HepG2 (cell line): ENCODE data around the gene LANCL2. TPM values are rescaled to one million over a fixed set of nuclear protein-coding genes. Genes with fewer than 3 reads are reported as not detected.

Experiments used
- ATAC-seq: fragments of 200-7000 bp; cut with Tn5 transposase; 3 replicates; pipeline ENCODE4 v1.9.1; 2020; ENCODE audit warnings: mild to moderate bottlenecking, moderate library complexity
- BruUV-seq: library from RNA; stranded (reverse); fragments of 400-500 nt; replicated peaks from 2 replicates; lab custom pipeline; 2021; lab: Mats Ljungman, UMichigan
- CTCF ChIA-PET: fragments of 300-600 bp; formaldehyde crosslinking; extraction: SDS; loops from one replicate; lab custom pipeline; 2021; ENCODE audit warnings: low total read pairs, inconsistent platforms, low intra/inter-chr PET ratio; lab: Yijun Ruan, JAX
- POLR2A ChIA-PET: fragments of 350-600 bp; sonication (Branson Sonifier 250); formaldehyde crosslinking; loops from one replicate; lab custom pipeline; 2020; ENCODE audit warnings: antibody characterized with exemption, inconsistent platforms; lab: Yijun Ruan, JAX
- DNase-seq: peaks from one replicate; pipeline ENCODE4 v3.0.0-alpha.2; 2015; ENCODE audit warnings: low spot score
- FAIRE-seq: peaks from 3 replicates; lab custom pipeline; 2011; peaks lifted over from hg19 to GRCh38; lab: Jason Lieb, UNC
- H2AFZ ChIP-seq: one replicate; pipeline ENCODE4 v1.6.1; 2011; ENCODE audit warnings: low read length, inconsistent platforms
- H3K27ac ChIP-seq: fragments of 300-600 bp; 3 replicates; pipeline ENCODE4 v1.8.0; 2011; ENCODE audit warnings: mixed run types, mild to moderate bottlenecking, mixed read lengths, low read length, inconsistent platforms; ENCODE audit not compliant: insufficient read depth; ENCODE audit errors: extremely low read length
- H3K27me3 ChIP-seq, 2 experiments: fragments of 200-600 bp in 1 of 2; 2 replicates in 1 of 2; 3 replicates in 1 of 2; pipeline versions ENCODE4 v1.6.0 to v1.8.0; 2011; ENCODE audit warnings: low read length in 2 of 2, mild to moderate bottlenecking in 2 of 2, moderate library complexity in 2 of 2, inconsistent platforms in 1 of 2; ENCODE audit not compliant: insufficient read depth in 2 of 2, control insufficient read depth in 1 of 2
- H3K36me3 ChIP-seq, 2 experiments: fragments of 200-600 bp in 1 of 2; replicated peaks in 1 of 2; 2 replicates in 1 of 2; 3 replicates in 1 of 2; pipeline versions ENCODE4 v1.5.1 to v1.8.0; 2011; ENCODE audit warnings: low read length in 2 of 2, inconsistent platforms in 1 of 2; ENCODE audit not compliant: insufficient read depth in 2 of 2, control insufficient read depth in 1 of 2
- H3K4me1 ChIP-seq: 2 replicates; pipeline ENCODE4 v1.5.1; 2012; ENCODE audit warnings: low read length, inconsistent platforms; ENCODE audit not compliant: insufficient read depth
- H3K4me2 ChIP-seq: 2 replicates; pipeline ENCODE4 v1.6.0; 2011; ENCODE audit warnings: low read depth, low read length, inconsistent platforms
- H3K4me3 ChIP-seq, 3 experiments: fragments of 200-600 bp in 1 of 3; sonication (generic), shearing (Covaris generic) in 1 of 3; replicated peaks in 1 of 3; 2 replicates each; pipeline ENCODE4 v1.5.1; 2011 to 2016; ENCODE audit warnings: low read length in 3 of 3, inconsistent platforms in 2 of 3, low read depth in 2 of 3, mild to moderate bottlenecking in 2 of 3, control low read depth in 1 of 3, mixed read lengths in 1 of 3; ENCODE audit not compliant: insufficient read depth in 1 of 3
- H3K79me2 ChIP-seq: one replicate; pipeline ENCODE4 v1.6.1; 2011; ENCODE audit warnings: low read length, inconsistent platforms; ENCODE audit not compliant: insufficient read depth
- H3K9ac ChIP-seq: 2 replicates; pipeline ENCODE4 v1.6.0; 2011; ENCODE audit warnings: mild to moderate bottlenecking, low read depth, low read length, inconsistent platforms; ENCODE audit not compliant: insufficient read depth
- H3K9me3 ChIP-seq: 2 replicates; pipeline ENCODE4 v1.5.1; 2012; ENCODE audit warnings: mild to moderate bottlenecking, low read length
- H4K20me1 ChIP-seq: 2 replicates; pipeline ENCODE4 v1.6.0; 2011; ENCODE audit warnings: inconsistent platforms, mild to moderate bottlenecking, low read length, moderate library complexity; ENCODE audit not compliant: insufficient read depth
- CBFB ChIP-seq: sonication (generic); formaldehyde crosslinking; IDR thresholded peaks from 2 replicates; pipeline ENCODE4 v1.4.0; 2020; ENCODE audit warnings: missing genetic modification reagents
- E2F2 ChIP-seq: sonication (generic); formaldehyde crosslinking; IDR thresholded peaks from 2 replicates; pipeline ENCODE4 v1.4.0; 2020; ENCODE audit warnings: missing genetic modification reagents, borderline replicate concordance
- GRHL1 ChIP-seq: sonication (generic); formaldehyde crosslinking; conservative IDR thresholded peaks from 2 replicates; pipeline ENCODE4 v1.8.0; 2022; ENCODE audit warnings: missing genetic modification reagents
- NR2F2 ChIP-seq: IDR thresholded peaks from 2 replicates; pipeline ENCODE4 v1.6.1; 2012; ENCODE audit warnings: low read depth, inconsistent platforms, borderline replicate concordance
- RCOR2 ChIP-seq: IDR thresholded peaks from 2 replicates; pipeline ENCODE4 v1.6.1; 2016; ENCODE audit warnings: missing biosample characterization, missing genetic modification reagents
- YEATS4 ChIP-seq: sonication (generic); formaldehyde crosslinking; IDR thresholded peaks from 2 replicates; pipeline ENCODE4 v1.4.0; 2020; ENCODE audit warnings: missing genetic modification reagents, borderline replicate concordance
- ZBTB25 ChIP-seq: IDR thresholded peaks from 2 replicates; pipeline ENCODE4 v1.6.1; 2018; ENCODE audit warnings: missing genetic modification reagents
- ZFP41 ChIP-seq: sonication (generic); formaldehyde crosslinking; IDR thresholded peaks from 2 replicates; pipeline ENCODE4 v1.4.0; 2020; ENCODE audit warnings: mild to moderate bottlenecking, missing genetic modification reagents, borderline replicate concordance
- ZNF326 ChIP-seq: sonication (generic); formaldehyde crosslinking; IDR thresholded peaks from 2 replicates; pipeline ENCODE4 v1.4.0; 2020; ENCODE audit warnings: missing genetic modification reagents, borderline replicate concordance
- ZNF44 ChIP-seq: sonication (generic); formaldehyde crosslinking; IDR thresholded peaks from 2 replicates; pipeline ENCODE4 v1.5.1; 2020; ENCODE audit warnings: mild to moderate bottlenecking, missing genetic modification reagents
- ZNF850 ChIP-seq: sonication (generic); formaldehyde crosslinking; conservative IDR thresholded peaks from 2 replicates; pipeline ENCODE4 v1.9.0; 2021; ENCODE audit warnings: mild to moderate bottlenecking, missing genetic modification reagents
- WGBS: methylation state at CpG from one replicate; pipeline ENCODE4 v1.1.6; 2017; ENCODE audit warnings: low lambda C conversion rate; 5-methylcytosine and 5-hydroxymethylcytosine counted together
- in situ Hi-C: cut with HindIII; loops from 2 replicates; pipeline ENCODE4 v1.10.0; 2017; ENCODE audit warnings: low pct_unique_long_range_greater_than_20kb; ENCODE audit not compliant: extremely low pct_ligation_motif_present
- intact Hi-C: fragments of 100-400 bp; cut with micrococcal nuclease; formaldehyde crosslinking; loops from one replicate; pipeline ENCODE4 v1.10.0; 2022; ENCODE audit not compliant: unreplicated experiment
- polyA plus RNA-seq, 8 experiments: library from polyadenylated mRNA; depleted of rRNA in 3 of 8; stranded (reverse) in 7 of 8; unstranded in 1 of 8; fragments of >200 nt; fragmentation: Illumina TruSeq in 4 of 8; extraction: Trizol in 4 of 8; gene quantifications; 2 replicates each; pipeline versions ENCODE4 v1.2.1 to v1.2.3, GENCODE V29; 2011 to 2016; ENCODE audit warnings: low read depth in 4 of 8, missing spikeins in 1 of 8, mixed read lengths in 1 of 8; ENCODE audit not compliant: insufficient read depth in 1 of 8
- total RNA-seq, 5 experiments: library from RNA; depleted of rRNA; stranded (reverse); fragments of >200 nt; fragmentation: Illumina TruSeq; extraction: Trizol; gene quantifications; 2 replicates each; pipeline ENCODE4 v1.2.3, GENCODE V29; 2016; ENCODE audit warnings: low read depth in 1 of 5

The LANCL2 gene
- total and polyA plus RNA-seq, 2 of the 13 experiments (the other 11 are each of a cell fraction or from before 2014, with no cell fraction given), result 10.0 to 13.8 TPM

GRCh38 chr7:55429835-55430499, 64.8 kb downstream of the LANCL2 start:
- no peak for ATAC-seq
- intact Hi-C loops (loop anchor here (10.0 kb wide), 1 partner anchor 145 kb away; the partner anchor contains the start of gene VOPP1), in situ Hi-C loops (loop anchor here (10.0 kb wide), 1 partner anchor 165 kb away; no protein-coding TSS in a partner anchor)
- TF ChIP-seq CBFB (CRISPR knock-in tag), result no peak
- no peak for TF ChIP-seq ZNF850 (CRISPR knock-in tag)
- H3K27ac ChIP-seq, result no peak overlapping the region
- 86% methylated on average over 7 of the region's 11 CpGs for WGBS
- no peak overlapping the region for H3K4me3 ChIP-seq
- H3K36me3 ChIP-seq, result peaks cover 9 to 11% of the 10 kb centered on the region in 2 experiments; a peak in 4 of 5 replicates
- BruUV-seq, result no TSS peak
- CTCF ChIA-PET, result no interaction called here
- no peaks in the 10 kb centered on the region for H3K9me3 ChIP-seq
- peaks cover 6% of the 10 kb centered on the region; the same call in 1 of the 2 replicates for H3K4me1 ChIP-seq
- no peak overlapping the region for H2AFZ ChIP-seq
- no peak for DNase-seq
- POLR2A ChIA-PET, result no interaction called here
- no peaks in the 10 kb centered on the region for H3K27me3 ChIP-seq
- no peaks in the 10 kb centered on the region for H3K79me2 ChIP-seq
- no peaks in the 10 kb centered on the region for H4K20me1 ChIP-seq
- H3K9ac ChIP-seq, result no peak overlapping the region
- H3K4me2 ChIP-seq, result no peak overlapping the region
- no peak for FAIRE-seq

GRCh38 chr7:55431898-55432297, 66.8 kb downstream of the LANCL2 start:
- H3K9me3 ChIP-seq, result no peaks in the 10 kb centered on the region
- intact Hi-C loops, result no loop called here
- ATAC-seq (no peak), FAIRE-seq (no peak), DNase-seq (no peak)
- TF ChIP-seq E2F2 (CRISPR knock-in tag), result no peak
- TF ChIP-seq YEATS4 (CRISPR knock-in tag), result no peak
- TF ChIP-seq RCOR2, result no peak
- no peak for TF ChIP-seq ZFP41 (CRISPR knock-in tag)
- no peak for TF ChIP-seq ZBTB25
- no peak for TF ChIP-seq GRHL1 (CRISPR knock-in tag)
- TF ChIP-seq ZNF326, result no peak
- no peak for TF ChIP-seq ZNF44 (CRISPR knock-in tag)
- TF ChIP-seq NR2F2, result no peak
- H3K4me2 ChIP-seq, result no peak overlapping the region
- in situ Hi-C loops, result loop anchor here (10.0 kb wide), 1 partner anchor 163 kb away; no protein-coding TSS in a partner anchor
- H3K9ac ChIP-seq, result no peak overlapping the region
- ChIA-PET POLR2A (no interaction called here), CTCF (no interaction called here)
- peaks cover 6% of the 10 kb centered on the region; the same call in 1 of the 2 replicates for H3K4me1 ChIP-seq
- no peaks in the 10 kb centered on the region for H4K20me1 ChIP-seq
- BruUV-seq, result no TSS peak
- no CpG with 5 or more reads among the region's 2 CpGs for WGBS
- H3K36me3 ChIP-seq, result peaks cover 3 to 4% of the 10 kb centered on the region in 2 experiments; a peak in 3 of 5 replicates
- H3K27me3 ChIP-seq, result no peaks in the 10 kb centered on the region
- H3K4me3 ChIP-seq, result no peak overlapping the region
- no peaks in the 10 kb centered on the region for H3K79me2 ChIP-seq
- H3K27ac ChIP-seq, result no peak overlapping the region
- H2AFZ ChIP-seq, result no peak overlapping the region
